Hepatocyte (in vitro differentiated cells): ENCODE data around the gene SETD5.

Source experiments
- CTCF ChIP-seq: fragments of 200-600 bp; sonication (generic); IDR thresholded peaks from 2 replicates; pipeline ENCODE4 v1.5.1; 2016; ENCODE audit warnings: antibody characterized with exemption, mild to moderate bottlenecking; ENCODE audit not compliant: poor library complexity
- EZH2 ChIP-seq: fragments of 200-600 bp; sonication (generic); IDR thresholded peaks from 2 replicates; pipeline ENCODE4 v1.6.1; 2016; ENCODE audit warnings: antibody characterized with exemption, mild to moderate bottlenecking, borderline replicate concordance
- EZH2phosphoT487 ChIP-seq: fragments of 200-600 bp; sonication (generic); IDR thresholded peaks from one replicate; pipeline ENCODE4 v1.6.1; 2018; ENCODE audit warnings: antibody characterized with exemption, mild to moderate bottlenecking, low read depth, moderate library complexity; ENCODE audit not compliant: unreplicated experiment, severe bottlenecking

- no peak for TF ChIP-seq CTCF
- TF ChIP-seq EZH2 = no peak
- no peak for TF ChIP-seq EZH2phosphoT487
Measured at GRCh38 chr3:9396632-9397331, 633 bp upstream of the SETD5 start.
